SK-N-SH (cell line): ENCODE results near the gene TGFBI. TPM values are rescaled to one million over a fixed set of nuclear protein-coding genes. Genes with fewer than 3 reads are reported as not detected.

Experiments
- CTCF ChIA-PET: fragments of 300-600, 350-600 bp; formaldehyde crosslinking; extraction: SDS; loops from one replicate; lab custom pipeline; 2021; lab: Yijun Ruan, JAX
- POLR2A ChIA-PET: fragments of 350-600 bp; sonication (Branson Sonifier 250); formaldehyde crosslinking; extraction: SDS; loops from one replicate; lab custom pipeline; 2020; ENCODE audit warnings: antibody characterized with exemption, inconsistent platforms; lab: Yijun Ruan, JAX
- DNase-seq: peaks from one replicate; pipeline ENCODE4 v3.0.0; 2012
- H2AFZ ChIP-seq: fragments of 200-600 bp; sonication (generic); 2 replicates; pipeline ENCODE4 v1.8.1; 2016; ENCODE audit warnings: antibody characterized with exemption, mild to moderate bottlenecking, low read depth
- H3F3A ChIP-seq: fragments of 200-600 bp; sonication (generic); replicated peaks from 2 replicates; pipeline ENCODE3; 2016; ENCODE audit warnings: antibody characterized with exemption, mild to moderate bottlenecking; ENCODE audit not compliant: insufficient read depth
- H3K27ac ChIP-seq, 2 experiments: fragments of 200-500 bp in 1 of 2; fragments of 200-600 bp in 1 of 2; sonication (Bioruptor generic) in 1 of 2; sonication (generic), shearing (Covaris generic) in 1 of 2; 2 replicates each; pipeline versions ENCODE4 v1.5.1 to v1.6.1; 2014 to 2016; ENCODE audit warnings: low read depth in 2 of 2, inconsistent platforms in 1 of 2, low read length in 1 of 2, mild to moderate bottlenecking in 1 of 2, mixed read lengths in 1 of 2
- H3K27me3 ChIP-seq: fragments of 200-600 bp; sonication (generic), shearing (Covaris generic); 2 replicates; pipeline ENCODE4 v1.6.1; 2016; ENCODE audit warnings: mixed run types; ENCODE audit not compliant: insufficient read depth
- H3K36me3 ChIP-seq, 2 experiments: fragments of 200-500 bp in 1 of 2; fragments of 200-600 bp in 1 of 2; sonication (Bioruptor generic) in 1 of 2; sonication (generic) in 1 of 2; replicated peaks in 1 of 2; 2 replicates each; pipeline versions ENCODE3 to v1.5.1; 2014 to 2016; ENCODE audit warnings: low read length in 1 of 2, mild to moderate bottlenecking in 1 of 2; ENCODE audit not compliant: insufficient read depth in 2 of 2, control insufficient read depth in 1 of 2
- H3K4me1 ChIP-seq, 2 experiments: fragments of 200-500 bp in 1 of 2; fragments of 200-600 bp in 1 of 2; sonication (Bioruptor generic) in 1 of 2; sonication (generic), shearing (Covaris generic) in 1 of 2; 2 replicates each; pipeline versions ENCODE4 v1.5.1 to v1.6.1; 2014 to 2016; ENCODE audit warnings: low read depth in 1 of 2, low read length in 1 of 2, mixed run types in 1 of 2; ENCODE audit not compliant: insufficient read depth in 2 of 2, control insufficient read depth in 1 of 2
- H3K4me2 ChIP-seq: fragments of 200-600 bp; sonication (generic), shearing (Covaris generic); 2 replicates; pipeline ENCODE4 v1.6.1; 2017; ENCODE audit warnings: mixed run types
- H3K4me3 ChIP-seq, 2 experiments: fragments of 200-500 bp in 1 of 2; fragments of 200-600 bp in 1 of 2; sonication (Bioruptor generic) in 1 of 2; sonication (generic), shearing (Covaris generic) in 1 of 2; 2 replicates each; pipeline versions ENCODE4 v1.5.1 to v1.8.1; 2014 to 2016; ENCODE audit warnings: low read depth in 2 of 2, inconsistent platforms in 1 of 2, low read length in 1 of 2, mild to moderate bottlenecking in 1 of 2, mixed read lengths in 1 of 2, moderate library complexity in 1 of 2
- H3K79me2 ChIP-seq: fragments of 200-600 bp; sonication (generic); 2 replicates; pipeline ENCODE4 v1.8.1; 2017; ENCODE audit warnings: mild to moderate bottlenecking; ENCODE audit not compliant: insufficient read depth
- H3K9ac ChIP-seq: fragments of 200-600 bp; sonication (generic); 2 replicates; pipeline ENCODE4 v1.6.1; 2017; ENCODE audit warnings: mixed run types
- H3K9me2 ChIP-seq: fragments of 200-600 bp; sonication (generic); 2 replicates; pipeline ENCODE4 v1.6.1; 2017; ENCODE audit warnings: mixed run types
- H3K9me3 ChIP-seq: fragments of 200-600 bp; sonication (generic); 2 replicates; pipeline ENCODE4 v1.6.1; 2017; ENCODE audit warnings: mixed run types, mild to moderate bottlenecking, moderate library complexity
- H4K20me1 ChIP-seq: fragments of 200-600 bp; sonication (generic); 2 replicates; pipeline ENCODE4 v1.6.1; 2017; ENCODE audit warnings: mild to moderate bottlenecking, mixed run types; ENCODE audit not compliant: insufficient read depth
- FOXJ3 ChIP-seq: sonication (generic); formaldehyde crosslinking; IDR thresholded peaks from 2 replicates; pipeline ENCODE4 v1.5.1; 2020; ENCODE audit warnings: mild to moderate bottlenecking, missing genetic modification reagents
- FOXM1 ChIP-seq: IDR thresholded peaks from 2 replicates; pipeline ENCODE4 v1.4.0; 2012; ENCODE audit warnings: low read depth, mild to moderate bottlenecking
- GABPA ChIP-seq: IDR thresholded peaks from 2 replicates; pipeline ENCODE4 v1.4.0; 2012; ENCODE audit warnings: low read depth, mild to moderate bottlenecking
- GATA2 ChIP-seq: sonication (generic); formaldehyde crosslinking; IDR thresholded peaks from 2 replicates; pipeline ENCODE4 v1.5.0; 2020; ENCODE audit warnings: mild to moderate bottlenecking, missing genetic modification reagents
- MXI1 ChIP-seq: IDR thresholded peaks from 2 replicates; pipeline ENCODE4 v1.6.1; 2012; ENCODE audit warnings: mild to moderate bottlenecking, low read depth, low read length, improper control_type of control experiment
- RXRA ChIP-seq: IDR thresholded peaks from 2 replicates; pipeline ENCODE4 v1.4.0; 2012; ENCODE audit warnings: low read depth, mild to moderate bottlenecking, borderline replicate concordance
- TAF1 ChIP-seq: IDR thresholded peaks from 2 replicates; pipeline ENCODE4 v1.6.1; 2012; ENCODE audit warnings: low read depth, mild to moderate bottlenecking, low read length, moderate library complexity, borderline replicate concordance
- WGBS: methylation state at CpG from one replicate; pipeline ENCODE4 v1.1.6; 2017; ENCODE audit warnings: low lambda C conversion rate; 5-methylcytosine and 5-hydroxymethylcytosine counted together
- polyA plus RNA-seq, 3 experiments: library from polyadenylated mRNA; depleted of rRNA; stranded (reverse); fragments of >200 nt; gene quantifications; 2 replicates each; pipeline ENCODE4 v1.2.3, GENCODE V29; 2012
- TF ChIP-seq, protein P1 (sequence below): fragments of 150-350 bp; IDR thresholded peaks from 2 replicates; pipeline ENCODE4 v1.6.1; 2016; ENCODE audit warnings: mild to moderate bottlenecking, low read depth, low read length
- TF ChIP-seq, protein P2 (sequence below): IDR thresholded peaks from 2 replicates; pipeline ENCODE4 v1.6.1; 2012; ENCODE audit warnings: mild to moderate bottlenecking, low read depth, low read length, moderate library complexity
- TF ChIP-seq, protein P3 (sequence below): IDR thresholded peaks from 2 replicates; pipeline ENCODE4 v1.4.0; 2012; ENCODE audit warnings: low read depth, borderline replicate concordance

TGFBI gene
- polyA plus RNA-seq, 1 of the 3 experiments (the other 2 are of a cell fraction), result 2,678 TPM

DNA sequence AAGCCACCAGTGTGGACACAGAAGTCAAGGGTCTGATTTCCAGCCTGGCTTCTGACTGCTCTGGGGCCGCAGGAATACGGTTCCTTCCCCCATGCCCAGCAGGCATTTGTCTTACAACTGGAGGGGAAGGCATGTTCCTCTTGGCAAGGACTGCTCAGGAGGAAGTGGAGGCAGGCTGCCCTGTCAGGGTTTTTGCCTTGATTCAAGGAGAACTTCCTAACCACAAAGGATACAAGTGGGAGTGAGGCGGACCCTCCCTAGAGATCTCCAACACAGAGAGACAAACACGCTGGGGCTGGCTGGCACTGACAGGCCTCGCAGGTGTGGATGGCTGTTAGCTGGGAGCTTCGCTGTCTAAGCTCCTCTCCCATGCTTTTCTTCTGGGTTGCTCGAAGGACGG is 19.1 kb downstream of the TGFBI start (continued):
- TF ChIP-seq, protein P1, sequence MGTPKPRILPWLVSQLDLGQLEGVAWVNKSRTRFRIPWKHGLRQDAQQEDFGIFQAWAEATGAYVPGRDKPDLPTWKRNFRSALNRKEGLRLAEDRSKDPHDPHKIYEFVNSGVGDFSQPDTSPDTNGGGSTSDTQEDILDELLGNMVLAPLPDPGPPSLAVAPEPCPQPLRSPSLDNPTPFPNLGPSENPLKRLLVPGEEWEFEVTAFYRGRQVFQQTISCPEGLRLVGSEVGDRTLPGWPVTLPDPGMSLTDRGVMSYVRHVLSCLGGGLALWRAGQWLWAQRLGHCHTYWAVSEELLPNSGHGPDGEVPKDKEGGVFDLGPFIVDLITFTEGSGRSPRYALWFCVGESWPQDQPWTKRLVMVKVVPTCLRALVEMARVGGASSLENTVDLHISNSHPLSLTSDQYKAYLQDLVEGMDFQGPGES, result no peak
- TF ChIP-seq, protein P2, sequence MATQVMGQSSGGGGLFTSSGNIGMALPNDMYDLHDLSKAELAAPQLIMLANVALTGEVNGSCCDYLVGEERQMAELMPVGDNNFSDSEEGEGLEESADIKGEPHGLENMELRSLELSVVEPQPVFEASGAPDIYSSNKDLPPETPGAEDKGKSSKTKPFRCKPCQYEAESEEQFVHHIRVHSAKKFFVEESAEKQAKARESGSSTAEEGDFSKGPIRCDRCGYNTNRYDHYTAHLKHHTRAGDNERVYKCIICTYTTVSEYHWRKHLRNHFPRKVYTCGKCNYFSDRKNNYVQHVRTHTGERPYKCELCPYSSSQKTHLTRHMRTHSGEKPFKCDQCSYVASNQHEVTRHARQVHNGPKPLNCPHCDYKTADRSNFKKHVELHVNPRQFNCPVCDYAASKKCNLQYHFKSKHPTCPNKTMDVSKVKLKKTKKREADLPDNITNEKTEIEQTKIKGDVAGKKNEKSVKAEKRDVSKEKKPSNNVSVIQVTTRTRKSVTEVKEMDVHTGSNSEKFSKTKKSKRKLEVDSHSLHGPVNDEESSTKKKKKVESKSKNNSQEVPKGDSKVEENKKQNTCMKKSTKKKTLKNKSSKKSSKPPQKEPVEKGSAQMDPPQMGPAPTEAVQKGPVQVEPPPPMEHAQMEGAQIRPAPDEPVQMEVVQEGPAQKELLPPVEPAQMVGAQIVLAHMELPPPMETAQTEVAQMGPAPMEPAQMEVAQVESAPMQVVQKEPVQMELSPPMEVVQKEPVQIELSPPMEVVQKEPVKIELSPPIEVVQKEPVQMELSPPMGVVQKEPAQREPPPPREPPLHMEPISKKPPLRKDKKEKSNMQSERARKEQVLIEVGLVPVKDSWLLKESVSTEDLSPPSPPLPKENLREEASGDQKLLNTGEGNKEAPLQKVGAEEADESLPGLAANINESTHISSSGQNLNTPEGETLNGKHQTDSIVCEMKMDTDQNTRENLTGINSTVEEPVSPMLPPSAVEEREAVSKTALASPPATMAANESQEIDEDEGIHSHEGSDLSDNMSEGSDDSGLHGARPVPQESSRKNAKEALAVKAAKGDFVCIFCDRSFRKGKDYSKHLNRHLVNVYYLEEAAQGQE, result no peak
- no peak for TF ChIP-seq GABPA
- TF ChIP-seq, all 33 proteins: peak for 0

DNA sequence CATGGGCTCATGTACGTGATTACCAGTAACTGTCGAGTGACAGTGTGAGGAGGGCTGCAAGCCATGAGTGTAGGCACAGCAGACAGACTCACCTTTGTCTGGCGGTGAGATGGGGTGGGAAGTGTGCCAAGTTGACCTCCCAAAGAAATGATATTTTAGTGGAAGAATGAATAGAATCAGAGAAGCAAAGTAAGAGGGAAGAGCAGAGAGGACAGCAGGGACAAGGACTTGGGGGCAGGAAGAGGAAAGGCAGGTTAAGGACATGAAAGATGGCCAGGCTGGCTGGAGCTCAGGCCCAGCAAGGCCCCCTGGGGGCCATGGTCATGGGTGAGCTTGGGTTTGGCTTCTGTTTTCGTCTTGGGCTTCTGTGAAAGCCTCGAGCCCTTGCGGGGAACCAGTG is 20.2 kb downstream of the TGFBI start:
- 96% methylated on average over 6 of the region's 6 CpGs for WGBS
- CTCF ChIA-PET, result interaction anchor here (1.2 kb wide), 1 partner anchor 9 kb away, joined by 3 read pairs; no protein-coding TSS in a partner anchor
- H3K27ac ChIP-seq, result peak overlapping the region in 1 of 2 experiments; percentile 97; a peak in 2 of 4 replicates

More for the DNA sequence above, 20.2 kb downstream of the TGFBI start:
- peaks cover 10% of the 10 kb centered on the region; the same call in 1 of the 2 replicates for H4K20me1 ChIP-seq
- no peak overlapping the region for H2AFZ ChIP-seq
- H3K4me1 ChIP-seq, result peaks cover 0 to 11% of the 10 kb centered on the region in 2 experiments; a peak in 3 of 4 replicates
- no peak for TF ChIP-seq FOXJ3 (CRISPR knock-in tag)
- TF ChIP-seq, protein P2, result no peak
- TF ChIP-seq, protein P3, sequence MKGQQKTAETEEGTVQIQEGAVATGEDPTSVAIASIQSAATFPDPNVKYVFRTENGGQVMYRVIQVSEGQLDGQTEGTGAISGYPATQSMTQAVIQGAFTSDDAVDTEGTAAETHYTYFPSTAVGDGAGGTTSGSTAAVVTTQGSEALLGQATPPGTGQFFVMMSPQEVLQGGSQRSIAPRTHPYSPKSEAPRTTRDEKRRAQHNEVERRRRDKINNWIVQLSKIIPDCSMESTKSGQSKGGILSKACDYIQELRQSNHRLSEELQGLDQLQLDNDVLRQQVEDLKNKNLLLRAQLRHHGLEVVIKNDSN, result no peak
- no peak for TF ChIP-seq TAF1
- no peak for TF ChIP-seq GATA2
- no peak for TF ChIP-seq MXI1
- TF ChIP-seq RXRA, result no peak
- no peak for TF ChIP-seq FOXM1
- POLR2A ChIA-PET, result no interaction called here
- H3K27me3 ChIP-seq, result no peaks in the 10 kb centered on the region
- H3K9me2 ChIP-seq, result no peaks in the 10 kb centered on the region
- no peaks in the 10 kb centered on the region for H3K9me3 ChIP-seq
- no peak for DNase-seq
- H3K4me3 ChIP-seq, result no peak overlapping the region
- H3K79me2 ChIP-seq, result no peaks in the 10 kb centered on the region
- H3K4me2 ChIP-seq, result no peak overlapping the region
- no peak overlapping the region for H3K9ac ChIP-seq
- H3F3A ChIP-seq, result peaks cover 80% of the 10 kb centered on the region
- peaks cover 37 to 45% of the 10 kb centered on the region in 2 experiments for H3K36me3 ChIP-seq
